Measurements from ENCODE around the gene SYTL2.

SYTL2 gene

DNA sequence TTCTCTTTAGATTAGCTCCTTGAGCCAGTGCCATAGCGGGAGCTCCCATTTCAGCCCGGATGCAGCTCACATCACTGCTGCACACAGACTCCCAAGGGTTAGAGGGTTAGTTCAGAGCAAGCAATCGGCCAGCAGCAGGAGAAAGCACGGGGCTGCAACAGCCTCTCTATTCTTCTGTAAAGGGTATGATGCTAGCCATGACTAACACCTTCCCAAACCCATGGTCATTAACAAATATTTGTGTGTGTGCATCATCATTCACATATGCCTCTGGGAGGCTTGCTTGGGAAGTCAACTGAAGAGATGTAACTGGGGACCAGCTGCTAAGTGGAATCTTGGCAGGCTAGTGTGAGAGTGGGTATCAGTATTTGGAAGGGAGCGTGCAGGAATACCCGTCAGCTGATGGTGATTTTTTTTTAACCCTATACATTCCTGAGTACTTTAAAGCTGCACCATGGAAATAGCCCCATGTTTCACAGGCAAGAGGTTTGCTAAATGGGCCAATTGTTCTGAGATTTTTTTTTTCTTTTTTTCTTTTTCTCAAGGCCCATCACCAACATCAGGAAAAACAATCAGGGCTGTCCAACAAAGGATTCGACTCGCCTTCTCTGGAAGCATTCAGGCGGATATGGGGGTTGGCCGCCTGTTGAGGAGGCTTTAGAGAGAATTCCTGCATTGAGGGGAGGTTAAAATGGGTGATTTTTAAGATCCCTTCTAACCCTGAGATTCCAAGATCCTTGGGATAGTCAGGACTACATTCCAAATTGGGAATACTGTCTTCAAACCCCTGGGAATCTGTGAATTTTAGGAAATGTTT is 91.7 kb downstream of the SYTL2 start:
- DNase-seq, result peak; percentile 99

DNA sequence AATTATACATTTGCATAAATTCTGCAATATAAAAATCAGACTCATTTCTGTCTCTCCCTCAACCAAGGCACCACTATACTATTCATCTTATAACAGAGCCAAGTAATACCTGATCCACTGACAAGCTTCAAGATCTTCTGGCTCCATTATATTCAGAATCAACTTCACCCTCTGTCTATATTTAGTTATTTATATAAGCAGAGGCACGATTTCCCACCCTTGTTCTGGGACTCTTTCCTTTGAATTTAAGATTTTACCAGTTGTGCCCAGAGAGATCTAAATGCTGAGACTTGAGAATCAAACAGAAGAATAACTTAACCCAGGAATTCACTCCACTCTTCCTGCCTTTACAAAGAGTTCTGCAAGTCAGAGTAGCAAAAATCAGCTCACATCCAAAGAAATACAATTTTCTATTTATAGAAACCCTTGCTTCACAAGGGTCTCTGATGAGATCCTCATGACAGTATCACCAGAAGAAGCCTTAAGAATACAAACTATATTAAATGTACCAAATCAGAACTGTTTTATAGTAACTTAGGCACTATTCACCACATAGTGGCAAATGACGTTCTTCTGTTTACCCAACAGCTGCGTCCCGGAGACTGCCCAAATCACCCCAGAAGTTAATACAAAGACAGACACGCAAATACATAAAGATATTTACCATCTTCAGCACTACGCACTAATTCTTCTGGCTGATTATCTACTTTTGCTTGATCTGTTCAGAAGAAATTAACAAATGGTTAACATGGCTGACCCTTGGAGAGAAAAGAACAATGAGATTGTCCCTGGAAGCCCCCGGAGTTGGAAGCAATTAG is 92.6 kb downstream of the SYTL2 start:
- no peak for DNase-seq

DNA sequence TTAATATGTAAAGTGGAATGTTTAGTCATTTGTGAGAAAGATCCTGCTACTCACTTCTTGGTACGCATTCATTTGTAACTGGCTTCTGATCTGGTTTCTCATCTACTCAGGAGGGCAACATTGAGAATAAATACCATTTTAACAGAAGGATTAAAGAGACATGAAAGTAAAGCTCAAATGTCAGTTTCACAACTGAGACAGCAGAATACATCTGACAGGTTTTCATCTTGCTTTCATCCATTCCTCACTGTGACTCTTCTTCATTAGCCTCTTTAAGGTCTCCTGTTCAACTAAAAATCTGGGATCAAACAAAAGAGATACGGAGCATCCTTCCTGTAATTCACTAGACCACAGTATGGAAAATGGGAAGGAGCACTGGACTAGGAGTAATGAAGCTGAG is 93.5 kb downstream of the SYTL2 start:
- no peak for DNase-seq

DNA sequence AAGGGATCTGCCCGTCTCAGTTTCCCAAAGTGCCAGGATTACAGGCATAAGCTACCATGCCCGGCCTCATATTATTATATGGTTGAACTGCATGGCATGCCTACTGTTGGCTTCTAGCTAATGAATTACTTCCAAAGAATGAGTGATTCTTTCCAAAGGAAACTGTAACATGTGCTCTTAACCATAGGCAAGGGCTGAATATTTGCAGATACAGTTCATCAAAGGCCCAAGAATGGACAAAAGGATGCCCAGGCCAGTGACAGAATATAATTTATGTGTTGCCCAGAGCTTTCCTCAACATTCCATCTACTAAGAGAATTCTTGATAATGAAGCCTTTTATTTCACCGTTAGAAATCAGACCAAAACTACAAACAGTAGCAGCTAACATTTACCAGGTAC is 98.0 kb downstream of the SYTL2 start:
- no peak for DNase-seq

DNA sequence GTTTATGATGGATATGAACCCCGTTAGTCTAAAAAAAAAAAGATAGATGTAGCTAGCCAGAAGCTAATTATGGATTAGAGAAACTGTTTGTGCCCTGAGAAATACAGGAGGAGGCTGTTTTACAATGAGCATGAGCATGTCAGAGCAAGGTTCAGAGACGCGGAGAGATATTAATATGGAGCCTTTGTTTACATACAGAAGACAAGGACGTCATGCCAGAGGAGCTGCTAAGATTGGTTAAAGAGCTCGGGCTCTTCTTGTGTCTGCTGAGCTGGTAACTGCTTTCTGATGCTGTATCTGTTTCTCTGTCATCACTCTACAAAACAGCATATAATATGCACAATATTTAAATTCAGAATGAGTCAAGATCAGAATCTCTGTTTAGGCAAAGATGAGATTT is 100.0 kb downstream of the SYTL2 start:
- no peak for DNase-seq

DNA sequence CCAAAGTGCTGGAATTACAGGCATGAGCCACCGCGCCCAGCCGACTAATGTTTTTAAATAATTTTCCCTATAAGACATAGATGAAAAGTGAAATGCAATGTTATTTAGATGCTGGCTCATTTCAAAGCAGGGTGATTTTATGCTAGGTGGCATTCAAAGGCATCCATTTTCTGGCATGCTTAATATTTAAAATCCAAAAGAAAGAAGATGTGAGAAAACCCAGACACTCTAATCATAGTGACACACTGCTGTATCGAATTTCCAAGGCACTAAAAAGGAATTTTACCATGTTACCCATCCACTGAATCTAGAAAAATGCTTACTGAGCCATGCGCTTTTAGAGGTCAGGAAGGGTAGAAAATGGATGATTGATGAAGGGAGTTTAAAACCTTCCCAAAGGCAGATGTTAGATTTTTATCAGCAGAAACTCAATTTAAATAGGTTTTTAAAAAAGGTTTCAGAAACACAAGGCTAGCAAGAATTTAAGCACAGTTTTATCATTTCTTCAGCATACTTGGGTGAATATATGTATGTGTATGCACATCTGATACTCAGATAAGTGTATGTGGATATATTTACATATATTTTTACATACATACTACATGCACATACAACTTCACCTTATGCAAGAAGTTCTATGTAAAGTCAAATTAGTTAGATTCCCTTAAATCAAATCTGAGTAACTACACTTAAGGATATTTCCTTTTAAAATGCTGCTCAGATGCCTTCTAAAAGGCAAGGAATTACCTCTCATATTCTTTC is 100.8 kb downstream of the SYTL2 start:
- DNase-seq, result no peak

DNA sequence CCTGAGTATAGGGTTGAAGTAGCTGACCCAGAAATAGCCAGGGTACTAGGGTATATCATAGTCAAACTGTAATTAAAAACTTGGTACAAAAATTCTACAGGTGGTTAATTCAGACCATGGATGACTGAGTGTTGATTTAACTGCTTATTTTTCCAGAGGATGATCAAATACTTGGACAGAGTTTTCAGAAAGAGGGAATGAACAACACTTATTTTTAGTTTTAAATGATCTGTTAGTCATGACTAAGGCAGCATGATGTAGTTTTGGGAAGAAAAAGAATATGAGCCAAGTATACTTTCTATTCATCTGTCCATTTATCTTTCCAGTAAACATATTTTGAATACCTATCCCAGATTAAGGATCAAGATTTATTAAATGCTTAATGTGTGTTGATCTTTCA is 105.1 kb downstream of the SYTL2 start:
- DNase-seq, result no peak

DNA sequence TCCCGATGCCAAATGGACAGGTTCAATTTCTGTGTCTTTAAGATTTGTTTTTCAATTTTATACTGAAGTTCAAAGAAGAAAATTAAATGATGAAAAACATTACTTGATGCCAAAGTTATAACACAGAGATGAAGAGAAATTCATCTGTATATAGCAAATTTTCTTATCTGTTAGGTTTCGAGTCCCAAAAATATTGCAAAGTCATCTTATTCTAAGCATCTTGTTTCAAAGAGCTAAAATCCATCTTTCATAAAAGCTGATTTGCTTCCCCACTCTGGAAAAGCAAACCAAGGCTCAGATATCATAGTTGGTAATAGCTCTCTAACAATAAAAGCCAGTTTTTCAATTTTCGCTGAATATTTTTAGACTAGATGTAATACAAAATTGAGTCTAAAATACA is 106.0 kb downstream of the SYTL2 start:
- no peak for DNase-seq

DNA sequence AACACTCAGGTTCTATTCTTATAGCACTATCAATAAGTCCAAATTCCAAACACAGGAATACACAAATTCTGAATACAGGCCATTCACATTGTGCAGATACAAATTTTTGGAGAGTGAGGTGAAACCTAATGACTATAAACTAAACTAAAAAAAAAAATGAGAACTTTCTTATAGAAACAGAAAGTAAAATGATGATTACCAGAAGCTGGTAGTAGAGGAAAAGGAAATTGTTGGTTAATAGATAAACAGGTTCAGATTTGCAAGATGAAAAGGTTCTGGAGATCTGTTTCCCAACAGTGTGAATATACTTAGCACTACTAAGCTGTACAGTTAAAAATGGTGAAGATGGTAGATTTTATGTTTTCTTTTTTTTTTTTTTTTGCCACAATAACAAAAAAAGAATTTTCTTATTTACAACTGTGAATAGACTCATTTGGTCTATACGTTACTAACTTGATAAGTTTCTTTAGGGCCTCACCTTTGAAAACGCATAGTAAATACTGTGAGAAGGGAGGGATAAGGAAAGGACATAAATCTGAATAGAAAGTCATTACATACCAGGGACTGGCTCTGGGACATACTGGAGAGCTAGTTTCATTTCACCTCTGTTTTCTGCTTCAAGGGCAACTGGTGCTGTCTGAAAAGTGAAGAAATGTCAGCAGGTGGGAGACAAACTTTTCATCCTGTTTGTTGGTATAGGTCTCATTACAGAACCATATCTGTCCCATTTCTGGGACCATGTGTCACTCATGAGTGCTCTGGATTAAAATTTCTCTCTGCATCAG is 110.8 kb downstream of the SYTL2 start:
- no peak for DNase-seq

DNA sequence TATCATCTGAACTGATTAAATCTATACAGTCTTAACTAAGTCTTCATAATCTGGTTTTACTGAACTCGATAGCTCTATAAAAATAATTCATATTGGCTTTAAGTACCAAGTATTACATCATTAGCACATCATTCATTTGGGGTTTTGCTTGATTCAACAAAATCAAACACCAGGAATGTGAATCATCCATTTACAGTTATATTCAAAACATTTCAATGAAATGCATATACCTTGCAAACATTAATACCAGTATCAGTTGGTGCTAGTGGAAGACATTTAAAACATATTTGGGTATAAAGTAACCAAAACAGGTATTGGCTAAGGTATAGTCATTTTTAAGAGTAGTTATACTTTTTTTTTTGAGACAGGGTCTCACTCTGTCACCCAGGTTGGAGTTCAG is 112.7 kb downstream of the SYTL2 start:
- no peak for DNase-seq

DNA sequence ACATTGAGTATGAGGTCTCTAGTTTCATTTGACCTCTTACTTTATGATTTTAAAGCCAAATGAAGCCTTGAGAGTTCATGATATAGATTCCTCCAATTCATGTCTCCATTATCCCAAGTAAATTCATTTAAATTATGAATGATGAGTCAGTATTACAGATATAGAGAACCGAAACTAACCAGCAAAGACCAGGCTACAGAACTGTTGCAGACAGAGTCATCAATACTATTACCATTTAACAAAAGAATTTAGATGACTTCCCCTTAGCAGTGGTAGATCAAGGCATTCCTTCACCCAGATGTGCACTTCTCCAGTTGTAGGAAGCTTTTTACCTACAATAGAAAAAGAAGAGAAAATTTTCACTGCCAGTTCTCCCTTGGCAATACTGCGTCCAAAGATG is 113.2 kb downstream of the SYTL2 start:
- DNase-seq, result no peak

DNA sequence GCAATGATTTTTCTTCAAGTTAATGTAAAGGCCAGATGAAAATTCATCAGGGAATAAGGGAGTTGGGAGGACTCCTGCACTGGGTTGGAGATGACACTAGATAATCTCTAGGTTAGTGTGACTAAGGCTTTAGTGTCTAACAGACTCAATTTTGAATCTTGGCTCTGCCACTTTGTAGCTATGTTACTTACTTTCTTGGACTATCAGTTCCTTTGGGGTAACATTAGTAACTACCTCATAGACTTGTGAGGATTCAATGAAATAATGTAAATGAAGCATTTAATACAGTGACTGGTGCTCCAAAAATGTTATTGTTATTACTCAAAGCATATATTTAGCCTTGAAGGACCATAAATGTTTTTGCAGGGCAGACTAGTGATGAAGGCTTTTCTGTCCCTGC is 115.4 kb downstream of the SYTL2 start:
- DNase-seq, result no peak

DNA sequence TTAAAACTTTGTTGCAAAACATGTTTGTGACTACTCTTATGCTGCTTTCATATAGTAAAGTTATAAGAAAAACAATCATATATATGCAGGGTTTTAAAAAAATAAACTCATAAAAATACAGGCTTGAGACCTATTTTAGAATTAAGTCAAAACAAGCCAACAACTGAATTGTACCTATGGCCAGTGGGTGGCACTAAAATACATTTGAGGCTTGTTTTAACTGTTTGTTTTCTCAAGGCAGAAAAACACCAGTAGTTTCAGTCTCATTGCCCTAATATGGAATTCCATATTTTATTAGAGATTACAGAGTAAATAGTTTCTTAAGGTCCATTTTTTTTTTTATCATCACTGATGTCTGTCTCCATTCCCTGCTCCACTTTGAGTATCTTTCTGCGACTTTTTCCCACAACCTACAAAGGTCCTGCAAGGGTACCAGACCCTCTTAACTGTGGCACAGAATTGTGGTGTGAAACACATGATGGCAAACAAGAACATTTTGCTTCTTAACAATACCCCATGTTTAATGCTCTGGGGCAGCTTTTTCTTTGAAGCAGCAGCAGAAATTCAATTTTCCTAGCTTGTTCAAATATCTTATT is 116.5 kb downstream of the SYTL2 start:
- DNase-seq, result peak; percentile 16

DNA sequence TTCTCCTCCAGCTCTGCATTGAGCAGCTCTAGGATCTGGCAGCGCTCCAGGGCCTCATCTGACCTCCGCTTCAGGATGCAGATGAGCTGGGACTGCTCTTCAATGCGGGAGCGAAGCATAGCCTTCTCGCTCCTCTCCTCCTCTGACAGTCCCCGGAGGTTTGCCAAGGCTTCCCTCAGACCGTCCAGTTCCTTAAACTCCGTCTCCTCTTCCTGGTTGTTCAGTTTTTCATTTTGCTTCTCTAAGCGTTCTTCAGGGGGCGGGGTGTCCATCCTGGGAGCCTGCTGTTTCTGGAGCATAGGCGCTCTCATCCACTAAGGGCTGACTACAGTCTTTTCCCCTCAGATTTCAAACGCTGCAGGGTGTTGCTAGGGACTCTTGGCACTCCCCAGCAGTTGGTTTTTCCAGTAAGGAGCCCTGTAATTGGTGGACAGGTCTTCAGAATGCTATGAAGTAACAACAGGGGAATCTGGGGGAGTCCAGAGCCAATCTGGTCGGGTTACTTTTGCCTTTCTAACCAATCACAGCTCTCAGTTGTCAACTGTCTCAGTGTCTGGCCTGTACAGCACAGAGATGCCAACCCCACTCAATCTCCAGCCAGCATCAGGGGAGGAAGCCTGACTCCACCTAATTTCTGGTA is 125.0 kb downstream of the SYTL2 start, which contains the start of gene CCDC89:
TSS of gene CCDC89 (minus strand) at position 376 of the 640 bp plus-strand sequence. CDS start at position 311, 65 bp downstream.
- peak; percentile 98 for DNase-seq

DNA sequence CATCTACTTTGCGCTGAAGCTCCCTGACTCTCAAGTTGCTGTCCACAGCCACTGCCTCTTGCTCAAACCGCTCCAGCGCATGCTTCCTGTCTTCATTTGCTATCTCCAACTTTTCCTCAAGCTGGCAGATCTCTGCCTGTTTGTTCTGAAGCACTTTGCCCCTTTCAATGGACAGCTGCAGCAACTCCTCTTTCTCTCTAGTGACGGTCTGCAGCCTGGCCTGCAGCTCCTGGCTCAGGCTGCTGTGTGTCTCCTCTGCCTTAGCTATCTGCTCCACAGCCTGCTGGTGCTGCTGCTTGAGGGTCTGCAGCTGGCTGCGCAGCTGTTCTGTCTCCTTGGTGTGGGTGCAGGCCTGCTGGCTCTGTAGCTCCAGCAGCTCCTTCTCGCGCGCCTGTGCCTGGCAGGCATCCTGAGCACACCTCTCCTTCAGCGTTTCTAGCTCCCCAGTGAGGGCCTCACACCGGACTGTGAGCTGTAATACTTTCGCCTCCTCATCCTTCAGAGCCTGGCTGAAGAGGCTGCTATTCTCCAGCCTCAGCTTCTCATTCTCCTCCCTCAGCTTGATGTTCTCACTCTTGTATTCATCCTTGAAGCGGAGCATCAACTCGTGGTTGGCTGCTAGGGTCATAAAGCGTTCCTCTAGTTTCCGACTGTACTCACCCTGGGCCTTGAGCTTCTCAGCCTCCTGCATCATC is 125.7 kb downstream of the SYTL2 start:
- DNase-seq, result no peak

DNA sequence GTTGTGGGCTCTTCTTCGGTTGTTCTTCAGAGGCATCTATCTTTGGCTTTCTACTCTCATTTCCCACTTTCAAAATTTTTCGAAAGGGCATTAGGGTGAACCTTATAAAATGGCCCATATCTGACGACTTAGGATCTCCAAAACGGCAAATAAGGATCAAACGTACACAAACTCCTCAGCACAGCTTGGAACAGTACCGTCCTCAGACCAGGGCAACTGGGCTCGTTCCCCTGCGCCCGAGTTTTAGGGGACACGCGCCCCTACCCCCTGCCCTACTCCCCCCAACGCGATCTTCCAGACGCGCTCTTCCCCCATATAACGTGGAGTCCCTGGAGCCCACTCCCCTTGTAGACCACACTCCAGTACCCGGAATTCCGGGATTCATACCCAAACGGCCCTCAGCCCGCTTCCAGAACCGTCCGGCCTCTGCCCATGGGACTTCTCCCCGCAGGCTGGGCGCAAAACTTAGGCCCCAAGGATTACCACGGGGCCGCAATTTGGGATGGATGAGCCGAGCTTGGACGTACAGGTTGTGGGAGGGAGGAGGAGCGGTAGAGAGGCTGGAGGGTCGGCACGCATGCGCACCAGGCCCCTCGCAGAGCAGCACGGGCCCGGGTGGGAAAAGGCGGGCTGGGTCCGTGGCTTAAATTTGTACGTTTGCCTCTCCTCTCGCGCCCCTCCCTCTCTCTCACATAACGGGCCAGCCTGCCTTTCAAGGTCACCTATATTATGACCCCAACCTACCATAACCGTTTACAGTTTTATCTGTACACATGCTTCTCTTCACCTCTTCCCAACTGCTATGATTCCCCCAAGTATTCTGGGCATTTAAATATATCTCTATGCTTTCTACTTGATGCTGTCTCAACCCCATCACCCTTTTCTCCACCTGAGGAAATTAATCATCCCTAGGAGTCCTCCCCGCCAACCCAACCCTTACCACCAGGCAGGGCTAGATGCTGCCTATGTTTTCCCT is 128.3 kb downstream of the SYTL2 start:
- no peak for DNase-seq

DNA sequence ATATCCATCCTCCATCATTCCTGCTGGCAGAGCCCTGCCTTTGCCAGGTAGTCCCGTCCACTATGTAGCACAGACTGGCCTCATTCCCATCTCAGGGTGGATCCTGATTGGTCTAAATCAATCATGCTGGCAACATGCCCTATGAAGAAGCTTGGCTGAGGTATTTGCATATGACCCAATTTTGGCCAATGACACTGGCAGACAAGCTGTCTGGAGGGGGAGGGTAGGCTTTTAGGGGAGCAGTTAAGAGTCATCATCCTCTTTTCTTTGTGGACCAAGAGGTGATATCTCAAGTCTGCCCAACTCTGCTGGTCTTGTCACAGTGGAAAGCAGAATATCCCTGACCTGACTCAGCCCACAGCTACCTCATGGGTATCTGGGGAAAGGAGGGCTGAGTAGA is 130.0 kb downstream of the SYTL2 start:
- no peak for DNase-seq

DNA sequence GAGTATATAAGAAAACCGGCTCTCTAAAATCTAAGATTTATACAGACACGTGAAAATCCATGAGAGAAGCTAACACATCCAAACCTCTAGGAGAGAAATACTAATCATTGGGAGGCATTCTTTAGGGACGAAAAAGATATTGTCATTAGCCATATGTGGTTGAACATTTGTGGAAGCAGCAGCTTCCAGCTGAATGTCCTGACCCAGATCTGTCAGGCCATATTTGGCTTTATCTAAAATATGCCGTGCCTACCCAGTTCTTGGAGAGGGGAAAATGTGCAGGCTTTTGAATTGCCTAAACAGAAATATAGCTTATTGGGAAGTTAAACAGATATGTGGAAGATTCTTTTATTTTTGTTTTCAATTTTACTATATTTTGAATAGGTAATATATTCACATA is 131.4 kb downstream of the SYTL2 start:
- DNase-seq, result no peak

DNA sequence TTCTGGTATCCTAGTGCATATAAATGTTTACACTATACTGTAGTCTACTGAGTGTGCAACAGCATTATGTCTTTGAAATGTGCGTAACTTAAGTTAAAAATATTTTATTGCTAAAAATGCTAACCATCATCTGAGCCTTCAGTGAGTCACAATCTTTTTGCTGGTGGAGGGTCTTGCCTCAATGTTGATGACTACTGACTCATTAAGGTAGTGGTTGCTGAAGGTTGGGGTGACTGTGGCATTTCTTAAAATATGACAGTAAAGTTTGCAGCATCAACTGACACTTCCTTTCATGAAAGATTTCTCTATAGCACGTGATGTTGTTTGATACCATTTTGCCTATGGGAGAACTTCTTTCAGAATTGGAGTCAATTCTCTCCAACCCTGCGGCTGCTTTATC is 137.5 kb downstream of the SYTL2 start:
- DNase-seq, result no peak
